Liver (tissue), 3 donors: ENCODE data around the gene AMOTL1.

Source experiments
- GABPA ChIP-seq, 2 donors: IDR thresholded peaks in 1 of 2; conservative IDR thresholded peaks in 1 of 2; 2 replicates each; pipeline ENCODE4 v1.6.1; 2016; ENCODE audit warnings: antibody characterized with exemption in 2 of 2, mild to moderate bottlenecking in 1 of 2, moderate library complexity in 1 of 2
- RAD21 ChIP-seq, 2 donors: IDR thresholded peaks; 2 replicates each; pipeline ENCODE4 v1.6.1; 2016; ENCODE audit warnings: antibody characterized with exemption in 2 of 2, mild to moderate bottlenecking in 2 of 2
- REST ChIP-seq: IDR thresholded peaks from 2 replicates; pipeline ENCODE4 v1.6.1; 2016; ENCODE audit warnings: antibody characterized with exemption, mild to moderate bottlenecking
- RXRA ChIP-seq, 2 donors: IDR thresholded peaks; 2 replicates each; pipeline ENCODE4 v1.6.1; 2017 to 2018; ENCODE audit warnings: antibody characterized with exemption in 2 of 2, mild to moderate bottlenecking in 1 of 2
- SP1 ChIP-seq: IDR thresholded peaks from 2 replicates; pipeline ENCODE4 v1.6.1; 2018; ENCODE audit warnings: antibody characterized with exemption, mild to moderate bottlenecking
- TAF1 ChIP-seq: conservative IDR thresholded peaks from 2 replicates; pipeline ENCODE4 v1.6.1; 2016; ENCODE audit warnings: antibody characterized with exemption, mild to moderate bottlenecking
- YY1 ChIP-seq: IDR thresholded peaks from 2 replicates; pipeline ENCODE4 v1.6.1; 2016; ENCODE audit warnings: antibody characterized with exemption, mild to moderate bottlenecking
- ZBTB33 ChIP-seq: IDR thresholded peaks from 2 replicates; pipeline ENCODE4 v1.6.1; 2016; ENCODE audit warnings: antibody characterized with exemption
- TF ChIP-seq, protein P1 (sequence below): fragments of 150-350 bp; IDR thresholded peaks from 2 replicates; pipeline ENCODE4 v1.5.1; 2017; ENCODE audit warnings: improper control_type of control experiment, low read depth, low read length; ENCODE audit not compliant: missing input control
- donor health status: healthy.
- donor health status: healthy.

DNA sequence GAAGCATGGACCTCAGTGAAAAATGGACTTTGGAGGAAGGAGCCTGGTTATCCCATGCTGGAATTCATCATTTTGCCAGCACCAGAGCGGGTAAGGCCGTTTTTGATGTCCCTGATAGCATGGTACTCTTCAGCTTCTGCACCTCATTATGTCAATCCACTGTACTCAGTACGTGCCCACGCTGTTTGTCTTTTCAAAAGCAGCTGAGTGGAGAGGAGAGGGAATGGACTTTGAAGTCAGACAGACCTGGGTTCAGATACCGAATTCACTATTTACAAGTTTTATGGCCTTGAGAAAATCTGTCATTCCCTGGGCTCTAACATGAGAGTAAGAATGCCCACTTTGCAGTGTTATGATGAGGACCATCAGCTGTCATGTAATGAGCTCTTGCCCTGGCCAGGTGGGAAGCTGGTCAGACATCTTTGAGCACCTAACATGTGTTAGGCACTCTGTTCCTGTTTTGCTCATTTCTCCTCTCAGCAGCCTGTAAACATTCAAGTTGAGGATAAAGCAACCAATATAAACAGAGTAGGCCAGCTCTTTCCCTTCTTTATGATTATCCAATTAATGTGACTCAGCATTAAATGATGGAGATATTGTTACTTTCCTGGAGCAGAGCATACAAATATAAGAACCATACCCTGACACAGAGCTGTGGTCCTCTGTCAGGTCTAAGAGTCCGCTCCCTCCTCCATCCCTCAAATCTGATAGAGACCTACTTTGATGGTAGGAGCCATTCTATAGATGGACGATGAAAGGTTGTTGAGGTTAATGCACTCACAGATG lies 39.0 kb upstream of the AMOTL1 start:
- TF ChIP-seq, protein P1, sequence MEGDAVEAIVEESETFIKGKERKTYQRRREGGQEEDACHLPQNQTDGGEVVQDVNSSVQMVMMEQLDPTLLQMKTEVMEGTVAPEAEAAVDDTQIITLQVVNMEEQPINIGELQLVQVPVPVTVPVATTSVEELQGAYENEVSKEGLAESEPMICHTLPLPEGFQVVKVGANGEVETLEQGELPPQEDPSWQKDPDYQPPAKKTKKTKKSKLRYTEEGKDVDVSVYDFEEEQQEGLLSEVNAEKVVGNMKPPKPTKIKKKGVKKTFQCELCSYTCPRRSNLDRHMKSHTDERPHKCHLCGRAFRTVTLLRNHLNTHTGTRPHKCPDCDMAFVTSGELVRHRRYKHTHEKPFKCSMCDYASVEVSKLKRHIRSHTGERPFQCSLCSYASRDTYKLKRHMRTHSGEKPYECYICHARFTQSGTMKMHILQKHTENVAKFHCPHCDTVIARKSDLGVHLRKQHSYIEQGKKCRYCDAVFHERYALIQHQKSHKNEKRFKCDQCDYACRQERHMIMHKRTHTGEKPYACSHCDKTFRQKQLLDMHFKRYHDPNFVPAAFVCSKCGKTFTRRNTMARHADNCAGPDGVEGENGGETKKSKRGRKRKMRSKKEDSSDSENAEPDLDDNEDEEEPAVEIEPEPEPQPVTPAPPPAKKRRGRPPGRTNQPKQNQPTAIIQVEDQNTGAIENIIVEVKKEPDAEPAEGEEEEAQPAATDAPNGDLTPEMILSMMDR = no peak
- TF ChIP-seq TAF1 (no peak), YY1 (no peak), REST (no peak), RXRA (IDR thresholded peaks at IDR 0.05) (no peak), GABPA (IDR thresholded peaks at IDR 0.05 in 1 of 2, conservative IDR thresholded peaks at IDR 0.05 in 1 of 2) (no peak), RAD21 (IDR thresholded peaks at IDR 0.05) (no peak), ZBTB33 (no peak), SP1 (no peak)
